DOHH2 (cell line): ENCODE data around the gene KIRREL3.
"Not testable (repeated sequence)": the region's sequence is repeated elsewhere in the genome, so short reads cannot be mapped to it uniquely, and the experiment has no call there.

ENCODE experiments used
- H3F3A ChIP-seq: fragments of 200-600 bp; sonication (generic), shearing (Covaris generic); 2 replicates; pipeline ENCODE4 v1.6.0; 2016; ENCODE audit warnings: antibody characterized with exemption, mild to moderate bottlenecking; ENCODE audit not compliant: control insufficient read depth, insufficient read depth
- H3K27ac ChIP-seq: fragments of 200-600 bp; sonication (generic); 2 replicates; pipeline ENCODE4 v1.5.1; 2014; ENCODE audit warnings: low read depth, mild to moderate bottlenecking, low read length, moderate library complexity
- H3K27me3 ChIP-seq: fragments of 200-600 bp; sonication (generic); 2 replicates; pipeline ENCODE4 v1.6.1; 2014; ENCODE audit warnings: mild to moderate bottlenecking, low read length, mixed read lengths; ENCODE audit not compliant: control insufficient read depth
- H3K36me3 ChIP-seq: fragments of 200-600 bp; sonication (generic); 2 replicates; pipeline ENCODE4 v1.6.1; 2014; ENCODE audit warnings: mild to moderate bottlenecking, low read length, moderate library complexity, mixed read lengths; ENCODE audit not compliant: control insufficient read depth
- H3K4me1 ChIP-seq: fragments of 200-600 bp; sonication (generic); 2 replicates; pipeline ENCODE4 v1.6.1; 2014; ENCODE audit warnings: mild to moderate bottlenecking, low read length, mixed read lengths; ENCODE audit not compliant: control insufficient read depth
- H3K4me2 ChIP-seq: fragments of 200-600 bp; sonication (generic); 2 replicates; pipeline ENCODE4 v1.6.0; 2014; ENCODE audit warnings: mild to moderate bottlenecking, low read length, moderate library complexity
- H3K4me3 ChIP-seq: fragments of 200-600 bp; sonication (generic); 2 replicates; pipeline ENCODE4 v1.5.1; 2014; ENCODE audit warnings: mild to moderate bottlenecking, low read length, mixed read lengths
- H3K79me2 ChIP-seq: fragments of 200-600 bp; sonication (generic); 2 replicates; pipeline ENCODE4 v1.6.1; 2014; ENCODE audit warnings: mild to moderate bottlenecking, low read length, mixed read lengths; ENCODE audit not compliant: control insufficient read depth
- H3K9me2 ChIP-seq: fragments of 200-600 bp; sonication (generic); replicated peaks from 2 replicates; pipeline ENCODE4 v1.6.1; 2014; ENCODE audit warnings: mild to moderate bottlenecking, low read length, mixed read lengths; ENCODE audit not compliant: control insufficient read depth
- H3K9me3 ChIP-seq: fragments of 200-600 bp; sonication (generic); 2 replicates; pipeline ENCODE4 v1.6.1; 2014; ENCODE audit warnings: antibody characterized with exemption, low read length, mixed read lengths; ENCODE audit not compliant: control insufficient read depth, insufficient read depth
- H4K20me1 ChIP-seq: fragments of 200-600 bp; sonication (generic); 2 replicates; pipeline ENCODE4 v1.6.0; 2014; ENCODE audit warnings: low read depth, mild to moderate bottlenecking, antibody characterized with exemption, low read length, moderate library complexity; ENCODE audit not compliant: control insufficient read depth, insufficient read depth
- CTCF ChIP-seq: fragments of 200-600 bp; sonication (generic); IDR thresholded peaks from one replicate; pipeline ENCODE4 v1.5.1; 2014; ENCODE audit warnings: antibody characterized with exemption, mild to moderate bottlenecking, low read depth, low read length; ENCODE audit not compliant: poor library complexity, severe bottlenecking
- EZH2phosphoT487 ChIP-seq: fragments of 200-600 bp; sonication (generic); IDR thresholded peaks from 2 replicates; pipeline ENCODE4 v1.6.1; 2017; ENCODE audit warnings: borderline replicate concordance, mild to moderate bottlenecking, antibody characterized with exemption, low read length, moderate library complexity, mixed read lengths

KIRREL3 gene

GRCh38 chr11:126959700-126960099 is 40.9 kb downstream of the KIRREL3 start:
- TF ChIP-seq CTCF (no peak), EZH2phosphoT487 (no peak)
- Histone ChIP-seq H3K27me3 (no peaks in the 10 kb centered on the region), H3K9me2 (no peaks in the 10 kb centered on the region), H3K27ac (no peak overlapping the region), H3K4me3 (no peak overlapping the region), H4K20me1 (no peaks in the 10 kb centered on the region), H3K4me1 (no peaks in the 10 kb centered on the region), H3K4me2 (no peak overlapping the region), H3K9me3 (no peaks in the 10 kb centered on the region), H3F3A (no peaks in the 10 kb centered on the region), H3K36me3 (no peaks in the 10 kb centered on the region), H3K79me2 (no peaks in the 10 kb centered on the region)

- H3K36me3 ChIP-seq = no peaks in the 10 kb centered on the region
- H3K9me2 ChIP-seq = no peaks in the 10 kb centered on the region
- no peaks in the 10 kb centered on the region for H3K9me3 ChIP-seq
- no peaks in the 10 kb centered on the region for H3K79me2 ChIP-seq
- H3K27me3 ChIP-seq = no peaks in the 10 kb centered on the region
- H4K20me1 ChIP-seq = no peaks in the 10 kb centered on the region
- no peak overlapping the region for H3K4me2 ChIP-seq
- H3K27ac ChIP-seq = no peak overlapping the region
- TF ChIP-seq CTCF (no peak), EZH2phosphoT487 (no peak)
- H3F3A ChIP-seq = no peaks in the 10 kb centered on the region
- H3K4me1 ChIP-seq = no peaks in the 10 kb centered on the region
- no peak overlapping the region for H3K4me3 ChIP-seq
Measured at GRCh38 chr11:126956635-126957034, 43.9 kb downstream of the KIRREL3 start.

DNA sequence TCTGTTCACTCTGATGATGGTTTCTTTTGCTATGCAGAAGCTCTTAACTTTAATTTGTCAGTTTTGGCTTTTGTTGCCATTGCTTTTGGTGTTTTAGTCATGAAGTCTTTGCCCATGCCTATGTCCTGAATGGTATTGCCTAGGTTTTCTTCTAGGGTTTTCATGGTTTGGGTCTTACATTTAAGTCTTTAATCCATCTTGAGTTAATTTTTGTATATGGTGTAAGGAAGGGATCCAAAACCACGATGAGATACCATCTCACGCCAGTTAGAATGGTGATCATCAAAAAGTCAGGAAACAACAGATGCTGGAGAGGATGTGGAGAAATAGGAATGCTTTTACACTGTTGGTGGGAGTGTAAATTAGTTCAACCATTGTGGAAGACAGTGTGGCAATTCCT is 48.0 kb downstream of the KIRREL3 start:
- H3K4me3 ChIP-seq, H4K20me1 ChIP-seq, H3K4me2 ChIP-seq, H3K9me3 ChIP-seq, H3K79me2 ChIP-seq, H3K27ac ChIP-seq, H3K36me3 ChIP-seq, H3F3A ChIP-seq, H3K9me2 ChIP-seq, H3K4me1 ChIP-seq, H3K27me3 ChIP-seq: not testable (repeated sequence)

DNA sequence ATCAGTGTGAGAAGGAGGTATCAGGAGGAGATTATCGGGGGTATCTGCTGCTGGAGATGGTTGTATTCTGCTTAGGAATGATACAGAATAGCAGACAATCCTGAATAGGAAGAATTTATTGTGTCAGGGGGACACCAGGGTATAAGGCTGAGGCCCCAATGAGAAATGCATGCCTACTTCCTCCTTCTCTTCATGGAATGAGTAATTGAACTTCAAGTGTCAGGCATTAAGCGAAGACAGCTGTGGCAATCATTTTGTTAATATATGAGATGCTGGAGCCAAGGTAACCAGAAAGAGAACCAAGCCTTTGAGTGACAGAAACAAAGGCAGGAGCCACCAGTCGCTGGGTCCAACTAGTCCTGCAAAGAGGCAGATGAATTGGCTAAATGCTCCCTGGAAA is 49.1 kb downstream of the KIRREL3 start:
- H3K9me3 ChIP-seq = no peaks in the 10 kb centered on the region
- no peak overlapping the region for H3K27ac ChIP-seq
- no peaks in the 10 kb centered on the region for H3K79me2 ChIP-seq
- TF ChIP-seq EZH2phosphoT487 = no peak
- no peaks in the 10 kb centered on the region for H3F3A ChIP-seq
- no peaks in the 10 kb centered on the region for H3K36me3 ChIP-seq
- no peak overlapping the region for H3K4me3 ChIP-seq
- no peaks in the 10 kb centered on the region for H4K20me1 ChIP-seq
- no peaks in the 10 kb centered on the region for H3K27me3 ChIP-seq
- no peaks in the 10 kb centered on the region for H3K9me2 ChIP-seq
- H3K4me1 ChIP-seq = no peaks in the 10 kb centered on the region
- H3K4me2 ChIP-seq = no peak overlapping the region
